ENCODE data around the gene CARD14. TPM values are rescaled to one million over a fixed set of nuclear protein-coding genes. Genes with fewer than 3 reads are reported as not detected.

CARD14 gene
- total RNA-seq, 4 donors from 2014 or later, result 0.14 to 0.75 (median 0.48) TPM; not detected in 1

DNA sequence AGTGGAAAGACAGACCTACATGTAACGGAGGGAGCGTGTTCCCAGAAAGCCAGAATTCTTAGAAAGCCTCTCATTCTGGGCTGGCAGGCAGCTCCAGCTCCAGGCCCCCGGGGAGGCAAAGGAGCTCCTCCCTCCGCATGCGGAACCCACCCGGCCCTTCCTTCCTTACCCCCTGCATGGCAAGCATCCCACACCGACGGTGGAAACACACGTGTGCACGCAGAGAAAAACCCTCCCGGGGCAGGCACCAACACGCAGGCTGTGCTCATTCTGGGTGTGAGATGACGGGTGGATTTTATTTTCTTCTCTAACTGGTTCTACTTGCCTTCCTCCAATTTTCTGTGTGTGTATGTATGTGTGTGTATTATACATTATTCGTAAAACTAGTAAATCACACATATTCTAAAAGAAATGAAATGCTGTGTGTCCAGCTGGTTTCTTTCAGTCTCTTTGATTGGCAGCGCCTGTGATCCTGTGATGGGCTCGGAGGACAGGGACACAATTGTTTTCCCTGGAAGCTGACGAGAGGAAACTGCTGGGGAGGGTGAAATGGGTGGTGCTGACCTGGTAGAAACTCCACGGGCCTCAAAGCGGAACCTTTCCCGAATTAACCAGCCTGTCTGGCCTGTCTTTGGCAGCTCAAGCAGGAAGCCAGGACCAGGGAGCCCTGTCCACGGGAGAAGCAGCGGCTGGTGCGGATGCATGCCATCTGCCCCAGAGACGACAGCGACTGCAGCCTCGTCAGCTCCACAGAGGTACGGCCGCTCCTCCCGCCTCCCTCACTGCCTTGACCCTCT lies 22.2 kb downstream of the CARD14 start:
- peaks cover 0 to 9% (median 8%) of the 10 kb centered on the region in 4 donors for H3K4me1 ChIP-seq
- intact Hi-C loops (cut with DNase I; ENCODE audit: low total_unique reads), result no loop called here
- H3K4me3 ChIP-seq, result no peak overlapping the region
- in situ Hi-C loops (cut with MboI; ENCODE audit: low pct_ligation_motif_present in 1 of 4, low pct_unique_long_range_greater_than_20kb in 1 of 4, low sequenced_read_pairs in 3 of 4), result no loop called here
- no peak for DNase-seq
- TF ChIP-seq POLR2AphosphoS5 (IDR thresholded peaks at IDR 0.05) (no peak), CTCF (IDR thresholded peaks at IDR 0.05) (no peak), POLR2A (IDR thresholded peaks at IDR 0.05) (no peak), EP300 (IDR thresholded peaks at IDR 0.05; ENCODE audit: low read depth) (no peak)
- no peaks in the 10 kb centered on the region for H3K36me3 ChIP-seq
- 46 to 62% methylated on average over 3 to 29 of the region's 29 CpGs for WGBS, 2 donors (ENCODE audit: low coverage in 1 of 2)
- no peaks in the 10 kb centered on the region for H3K9me3 ChIP-seq
- peaks cover 10% of the 10 kb centered on the region for H3K27me3 ChIP-seq
- no peak overlapping the region for H3K27ac ChIP-seq

DNA sequence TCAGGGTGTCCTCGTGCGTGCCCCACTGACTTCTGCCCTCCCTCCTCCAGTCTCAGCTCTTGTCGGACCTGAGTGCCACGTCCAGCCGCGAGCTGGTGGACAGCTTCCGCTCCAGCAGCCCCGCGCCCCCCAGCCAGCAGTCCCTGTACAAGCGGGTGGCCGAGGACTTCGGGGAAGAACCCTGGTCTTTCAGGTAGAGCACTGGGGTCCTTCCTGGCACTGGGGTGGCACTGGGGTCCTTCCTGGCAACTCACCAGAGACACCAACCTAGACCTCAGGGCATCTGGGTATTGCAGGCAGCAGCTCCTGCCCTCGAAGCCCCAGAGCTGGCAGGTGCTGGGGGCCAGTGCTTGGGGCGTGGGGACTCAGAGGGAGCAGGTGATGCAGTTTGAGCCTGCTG lies 25.3 kb downstream of the CARD14 start:
- Histone ChIP-seq H3K4me3 (no peak overlapping the region), H3K4me1 (no peaks in the 10 kb centered on the region), H3K9me3 (no peaks in the 10 kb centered on the region), H3K27me3 (peaks cover 10% of the 10 kb centered on the region), H3K27ac (no peak overlapping the region), H3K36me3 (no peaks in the 10 kb centered on the region)
- no peak for DNase-seq
- in situ Hi-C loops (cut with MboI; ENCODE audit: low pct_ligation_motif_present in 1 of 4, low pct_unique_long_range_greater_than_20kb in 1 of 4, low sequenced_read_pairs in 3 of 4) (no loop called here), intact Hi-C loops (cut with DNase I; ENCODE audit: low total_unique reads) (no loop called here)
- TF ChIP-seq POLR2A (IDR thresholded peaks at IDR 0.05) (no peak), POLR2AphosphoS5 (IDR thresholded peaks at IDR 0.05) (no peak)
- whole genome bisulfite sequencing, 2 donors (ENCODE audit: low coverage in 1 of 2), result 89% methylated on average over 14 of the region's 14 CpGs; no CpG with 5 or more reads in 1 of the 2 donors

GRCh38 chr17:80195671-80196529 lies 26.1 kb downstream of the CARD14 start:
- in situ Hi-C loops (cut with MboI; ENCODE audit: low pct_ligation_motif_present in 1 of 4, low pct_unique_long_range_greater_than_20kb in 1 of 4, low sequenced_read_pairs in 3 of 4), result no loop called here
- no peak for DNase-seq
- peaks cover 10% of the 10 kb centered on the region for H3K27me3 ChIP-seq

GRCh38 chr17:80196652-80197051 lies 26.8 kb downstream of the CARD14 start:
- H3K9me3 ChIP-seq, result no peaks in the 10 kb centered on the region
- in situ Hi-C loops (cut with MboI; ENCODE audit: low pct_ligation_motif_present in 1 of 4, low pct_unique_long_range_greater_than_20kb in 1 of 4, low sequenced_read_pairs in 3 of 4) (no loop called here), intact Hi-C loops (cut with DNase I; ENCODE audit: low total_unique reads) (no loop called here)
- TF ChIP-seq EP300 (IDR thresholded peaks at IDR 0.05; ENCODE audit: low read depth) (no peak), POLR2A (IDR thresholded peaks at IDR 0.05) (no peak), POLR2AphosphoS5 (IDR thresholded peaks at IDR 0.05) (no peak), CTCF (IDR thresholded peaks at IDR 0.05) (no peak)
- H3K27me3 ChIP-seq, result peaks cover 10% of the 10 kb centered on the region
- no peak for DNase-seq
- no peak overlapping the region for H3K27ac ChIP-seq
- H3K36me3 ChIP-seq, result no peaks in the 10 kb centered on the region
- no peak overlapping the region for H3K4me3 ChIP-seq
- H3K4me1 ChIP-seq, result no peaks in the 10 kb centered on the region
- WGBS, 2 donors (ENCODE audit: low coverage in 1 of 2), result 92% methylated on average over 7 of the region's 7 CpGs; no CpG with 5 or more reads in 1 of the 2 donors

More at GRCh38 chr17:80195671-80196529, 26.1 kb downstream of the CARD14 start:
- TF ChIP-seq POLR2AphosphoS5 (IDR thresholded peaks at IDR 0.05), result no peak
- no peak for TF ChIP-seq POLR2A (IDR thresholded peaks at IDR 0.05)
- peak; percentile 79 to 85 (median 82) for TF ChIP-seq CTCF (IDR thresholded peaks at IDR 0.05)
- H3K27ac ChIP-seq, result no peak overlapping the region
- H3K4me3 ChIP-seq, result no peak overlapping the region
- WGBS, 2 donors (ENCODE audit: low coverage in 1 of 2), result 50 to 72% methylated on average over 3 to 27 of the region's 27 CpGs
- H3K4me1 ChIP-seq, result no peaks in the 10 kb centered on the region
- intact Hi-C loops (cut with DNase I; ENCODE audit: low total_unique reads), result no loop called here
- no peaks in the 10 kb centered on the region for H3K9me3 ChIP-seq
- no peaks in the 10 kb centered on the region for H3K36me3 ChIP-seq
